PC-3 (cell line): ENCODE measurements around the gene PRPH. TPM values are rescaled to one million over a fixed set of nuclear protein-coding genes. Genes with fewer than 3 reads are reported as not detected.

Experiments used
- ATAC-seq: fragments of 200-7000 bp; cut with Tn5 transposase; 2 replicates; pipeline ENCODE4 v1.9.1; 2020; ENCODE audit warnings: mild to moderate bottlenecking, moderate library complexity
- BruUV-seq: library from RNA; stranded (reverse); fragments of 400-500 nt; replicated peaks from 2 replicates; lab custom pipeline; 2021; lab: Mats Ljungman, UMichigan
- CTCF ChIA-PET: fragments of 300-600 bp; sonication (Branson Sonifier 250); formaldehyde crosslinking; loops from one replicate; lab custom pipeline; 2022; ENCODE audit warnings: antibody characterized with exemption; lab: Charles Lee
- POLR2A ChIA-PET: fragments of 300-600 bp; sonication (Branson Sonifier 250); formaldehyde crosslinking; loops from one replicate; lab custom pipeline; 2022; ENCODE audit warnings: antibody characterized with exemption; ENCODE audit not compliant: unreplicated experiment; lab: Charles Lee
- DNase-seq: peaks from one replicate; pipeline ENCODE4 v3.0.0-alpha.2; 2015
- H2AFZ ChIP-seq: fragments of 300-600 bp; sonication (generic); 2 replicates; pipeline ENCODE4 v1.6.0; 2016; ENCODE audit warnings: antibody characterized with exemption, low read length
- H3F3A ChIP-seq: fragments of 300-600 bp; sonication (generic); one replicate; pipeline ENCODE4 v1.6.0; 2017; ENCODE audit warnings: antibody characterized with exemption, low read length, control low read depth, mild to moderate bottlenecking; ENCODE audit not compliant: unreplicated experiment
- H3K27ac ChIP-seq: fragments of 300-600 bp; sonication (generic); 2 replicates; pipeline ENCODE4 v1.5.1; 2016; ENCODE audit warnings: mild to moderate bottlenecking, low read length
- H3K27me3 ChIP-seq: fragments of 300-600 bp; sonication (generic); 2 replicates; pipeline ENCODE4 v1.6.1; 2016; ENCODE audit warnings: low read length, mixed read lengths
- H3K36me3 ChIP-seq: fragments of 300-600 bp; sonication (generic); 2 replicates; pipeline ENCODE4 v1.6.1; 2016; ENCODE audit warnings: low read depth, mixed run types, low read length, mixed read lengths
- H3K4me1 ChIP-seq: fragments of 300-600 bp; sonication (generic); 2 replicates; pipeline ENCODE4 v1.5.1; 2016; ENCODE audit warnings: low read length; ENCODE audit not compliant: insufficient read depth
- H3K4me2 ChIP-seq: fragments of 300-600 bp; sonication (generic); 2 replicates; pipeline ENCODE4 v1.6.0; 2016; ENCODE audit warnings: low read length
- H3K4me3 ChIP-seq: fragments of 300-600 bp; sonication (generic); 2 replicates; pipeline ENCODE4 v1.5.1; 2016; ENCODE audit warnings: mild to moderate bottlenecking, low read length, mixed read lengths
- H3K79me2 ChIP-seq: fragments of 300-600 bp; sonication (generic); 2 replicates; pipeline ENCODE4 v1.6.1; 2017; ENCODE audit warnings: low read length, mixed read lengths
- H3K9ac ChIP-seq: fragments of 300-600 bp; sonication (generic); 2 replicates; pipeline ENCODE4 v1.6.0; 2016; ENCODE audit warnings: mild to moderate bottlenecking, low read length
- H3K9me2 ChIP-seq: fragments of 300-600 bp; sonication (generic); replicated peaks from 2 replicates; pipeline ENCODE4 v1.6.1; 2016; ENCODE audit warnings: mixed run types, low read length, mixed read lengths
- H3K9me3 ChIP-seq: fragments of 300-600 bp; sonication (generic); 2 replicates; pipeline ENCODE4 v1.6.1; 2016; ENCODE audit warnings: low read length, mixed read lengths
- H4K20me1 ChIP-seq: fragments of 300-600 bp; sonication (generic); 2 replicates; pipeline ENCODE4 v1.6.1; 2016; ENCODE audit warnings: low read length, mixed read lengths
- CTCF ChIP-seq: fragments of 300-600 bp; sonication (generic); conservative IDR thresholded peaks from 2 replicates; pipeline ENCODE4 v1.5.1; 2017; ENCODE audit warnings: antibody characterized with exemption, low read depth, mild to moderate bottlenecking, low read length
- EZH2 ChIP-seq: fragments of 300-600 bp; sonication (generic); IDR thresholded peaks from one replicate; pipeline ENCODE4 v1.6.1; 2017; ENCODE audit warnings: antibody characterized with exemption, mild to moderate bottlenecking, low read length; ENCODE audit not compliant: unreplicated experiment
- EZH2phosphoT487 ChIP-seq: fragments of 300-600 bp; sonication (generic); IDR thresholded peaks from 2 replicates; pipeline ENCODE4 v1.6.1; 2018; ENCODE audit warnings: mild to moderate bottlenecking, antibody characterized with exemption, low read length, borderline replicate concordance
- intact Hi-C: fragments of 100-400 bp; cut with micrococcal nuclease; formaldehyde crosslinking; loops from 2 replicates; pipeline ENCODE4 v1.9.0; 2023
- total RNA-seq: library from RNA; depleted of rRNA; stranded (reverse); fragments of >200 nt; gene quantifications from 2 replicates; pipeline ENCODE4 v1.2.3, GENCODE V29; 2014

Gene PRPH
- total RNA-seq, 1 experiment from 2014 or later: 0.15 TPM

GRCh38 chr12:49330631-49331379 is 35.9 kb downstream of the PRPH start:
- DNase-seq (no peak), ATAC-seq (no peak; the same call in 1 of the 2 replicates)
- H3K4me1 ChIP-seq: no peaks in the 10 kb centered on the region
- no TSS peak for BruUV-seq
- no peaks in the 10 kb centered on the region for H3K9me3 ChIP-seq
- no peaks in the 10 kb centered on the region for H3F3A ChIP-seq
- H4K20me1 ChIP-seq: no peaks in the 10 kb centered on the region
- H3K27me3 ChIP-seq: no peaks in the 10 kb centered on the region
- 0 out of 2 replicates have a peak, but pooled peaks cover 4% of the 10 kb centered on the region for H3K79me2 ChIP-seq
- ChIA-PET POLR2A (interaction anchor here (0.6 to 1.0 kb wide), 2 partner anchors 8 to 48 kb away, joined by 3 to 5 read pairs; partner anchors contain the start of gene TROAP), CTCF (interaction anchor here (0.6 to 2.0 kb wide), 12 partner anchors 8 to 250 kb away, joined by 3 to 23 read pairs (median 8); partner anchors contain the start of genes DNAJC22, SPATS2 and TROAP)
- intact Hi-C loops: loop anchor here (1.0 kb wide), 2 partner anchors 183 to 222 kb away; no protein-coding TSS in a partner anchor
- H3K4me3 ChIP-seq: no peak overlapping the region
- no peak overlapping the region for H3K9ac ChIP-seq
- no peak overlapping the region for H3K4me2 ChIP-seq
- H3K36me3 ChIP-seq: peaks cover 22% of the 10 kb centered on the region
- H2AFZ ChIP-seq: no peak overlapping the region
- TF ChIP-seq EZH2phosphoT487 (no peak), EZH2 (no peak), CTCF (no peak)
- no peaks in the 10 kb centered on the region for H3K9me2 ChIP-seq
- no peak overlapping the region for H3K27ac ChIP-seq

GRCh38 chr12:49331380-49332222 is 36.7 kb downstream of the PRPH start:
- Histone ChIP-seq H3K9me3 (no peaks in the 10 kb centered on the region), H3K79me2 (no peaks in the 10 kb centered on the region), H3K9ac (no peak overlapping the region), H2AFZ (no peak overlapping the region), H3K27me3 (no peaks in the 10 kb centered on the region), H3K4me2 (no peak overlapping the region), H3K9me2 (no peaks in the 10 kb centered on the region), H3K4me3 (no peak overlapping the region), H3K4me1 (no peaks in the 10 kb centered on the region), H3K36me3 (peaks cover 14% of the 10 kb centered on the region), H4K20me1 (no peaks in the 10 kb centered on the region), H3K27ac (no peak overlapping the region), H3F3A (no peaks in the 10 kb centered on the region)
- intact Hi-C loops: loop anchor here (1.0 kb wide), 2 partner anchors 183 to 222 kb away; no protein-coding TSS in a partner anchor
- ChIA-PET POLR2A (interaction anchor here (0.6 to 1.0 kb wide), 2 partner anchors 9 to 49 kb away, joined by 3 to 5 read pairs; partner anchors contain the start of gene TROAP), CTCF (interaction anchor here (0.6 to 2.0 kb wide), 14 partner anchors 9 to 284 kb away, joined by 3 to 23 read pairs (median 7); partner anchors contain the start of genes DNAJC22, SPATS2 and TROAP)
- peak; percentile 90 for ATAC-seq
- TF ChIP-seq CTCF: peak; percentile 88
- TF ChIP-seq EZH2phosphoT487: no peak
- TF ChIP-seq EZH2: no peak
- BruUV-seq: no TSS peak
- DNase-seq: peak; percentile 66
